Suprapubic skin (tissue), 4 donors: ENCODE measurements around the gene BARX1. TPM values are rescaled to one million over a fixed set of nuclear protein-coding genes. Genes with fewer than 3 reads are reported as not detected.

Source experiments
- DNase-seq, 2 donors: peaks; one replicate each; pipeline ENCODE4 v3.0.0-alpha.2; 2019; ENCODE audit warnings: low spot score in 2 of 2
- H3K27ac ChIP-seq: fragments of 200-600 bp; sonication (generic); one replicate; pipeline ENCODE4 v1.5.1; 2019
- H3K27me3 ChIP-seq: fragments of 200-600 bp; sonication (generic); one replicate; pipeline ENCODE4 v1.5.1; 2019
- H3K36me3 ChIP-seq: fragments of 200-600 bp; sonication (generic); one replicate; pipeline ENCODE4 v1.5.1; 2019
- H3K4me1 ChIP-seq: fragments of 200-600 bp; sonication (generic); one replicate; pipeline ENCODE4 v1.5.1; 2019
- H3K4me3 ChIP-seq: fragments of 200-600 bp; sonication (generic); one replicate; pipeline ENCODE4 v1.5.1; 2019; ENCODE audit warnings: mild to moderate bottlenecking
- H3K9me3 ChIP-seq: fragments of 200-600 bp; sonication (generic); one replicate; pipeline ENCODE4 v1.5.1; 2019
- EP300 ChIP-seq: sonication (generic); formaldehyde crosslinking; IDR thresholded peaks from one replicate; pipeline ENCODE4 v1.6.1; 2017; ENCODE audit warnings: antibody characterized with exemption
- POLR2A ChIP-seq, 2 donors: fragments of 450-650 bp; IDR thresholded peaks; one replicate each; pipeline ENCODE4 v1.6.1; 2017; ENCODE audit warnings: antibody characterized with exemption in 2 of 2, mild to moderate bottlenecking in 2 of 2, moderate library complexity in 2 of 2
- POLR2AphosphoS5 ChIP-seq, 3 donors: sonication (generic); formaldehyde crosslinking; IDR thresholded peaks; one replicate each; pipeline ENCODE4 v1.6.1; 2017; ENCODE audit warnings: antibody characterized with exemption in 3 of 3
- WGBS: methylation state at CpG from one replicate; pipeline ENCODE4 v1.1.5; 2018; 5-methylcytosine and 5-hydroxymethylcytosine counted together
- total RNA-seq, 4 donors: library from RNA; depleted of rRNA; stranded (reverse); fragments of >200 nt; gene quantifications; one replicate each; pipeline ENCODE4 v1.1.0, GENCODE V29; 2016
- TF ChIP-seq, protein P1 (sequence below), 2 donors: fragments of 200-600 bp in 1 of 2; fragments of 450-650 bp in 1 of 2; sonication (generic) in 1 of 2; IDR thresholded peaks; one replicate each; pipeline ENCODE4 v1.5.1; 2016 to 2019; ENCODE audit warnings: antibody characterized with exemption in 2 of 2, mild to moderate bottlenecking in 1 of 2, moderate library complexity in 1 of 2

The BARX1 gene
- total RNA-seq, 4 donors from 2014 or later: not detected

DNA sequence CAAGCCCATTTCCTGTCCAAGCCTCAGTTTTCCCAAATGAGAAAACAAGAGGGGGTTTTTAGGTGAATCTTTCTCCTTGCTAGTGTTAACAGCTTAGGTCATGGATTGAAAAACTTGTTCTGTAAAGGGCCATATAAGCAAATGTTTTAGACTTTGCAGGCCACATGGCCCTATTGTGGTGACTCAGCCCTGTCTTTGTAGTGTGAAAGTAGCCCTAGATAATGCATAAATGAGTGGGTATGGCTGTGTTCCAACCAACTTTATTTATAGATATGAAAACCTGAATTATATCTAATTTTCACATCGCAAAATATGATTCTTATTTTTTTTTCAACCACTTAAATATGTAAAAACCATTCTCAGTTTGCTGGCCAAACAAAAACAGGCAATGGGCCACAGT, 6.9 kb upstream of the BARX1 start:
- no peak overlapping the region for H3K4me3 ChIP-seq
- H3K36me3 ChIP-seq: no peaks in the 10 kb centered on the region
- H3K4me1 ChIP-seq: peaks cover 35% of the 10 kb centered on the region
- WGBS: 90% methylated on average over 1 of the region's 1 CpG
- no peak overlapping the region for H3K27ac ChIP-seq
- H3K27me3 ChIP-seq: peaks cover 50% of the 10 kb centered on the region
- H3K9me3 ChIP-seq: no peaks in the 10 kb centered on the region
- TF ChIP-seq EP300 (no peak), POLR2A (IDR thresholded peaks at IDR 0.05) (no peak), POLR2AphosphoS5 (IDR thresholded peaks at IDR 0.05) (no peak)
- TF ChIP-seq, protein P1, sequence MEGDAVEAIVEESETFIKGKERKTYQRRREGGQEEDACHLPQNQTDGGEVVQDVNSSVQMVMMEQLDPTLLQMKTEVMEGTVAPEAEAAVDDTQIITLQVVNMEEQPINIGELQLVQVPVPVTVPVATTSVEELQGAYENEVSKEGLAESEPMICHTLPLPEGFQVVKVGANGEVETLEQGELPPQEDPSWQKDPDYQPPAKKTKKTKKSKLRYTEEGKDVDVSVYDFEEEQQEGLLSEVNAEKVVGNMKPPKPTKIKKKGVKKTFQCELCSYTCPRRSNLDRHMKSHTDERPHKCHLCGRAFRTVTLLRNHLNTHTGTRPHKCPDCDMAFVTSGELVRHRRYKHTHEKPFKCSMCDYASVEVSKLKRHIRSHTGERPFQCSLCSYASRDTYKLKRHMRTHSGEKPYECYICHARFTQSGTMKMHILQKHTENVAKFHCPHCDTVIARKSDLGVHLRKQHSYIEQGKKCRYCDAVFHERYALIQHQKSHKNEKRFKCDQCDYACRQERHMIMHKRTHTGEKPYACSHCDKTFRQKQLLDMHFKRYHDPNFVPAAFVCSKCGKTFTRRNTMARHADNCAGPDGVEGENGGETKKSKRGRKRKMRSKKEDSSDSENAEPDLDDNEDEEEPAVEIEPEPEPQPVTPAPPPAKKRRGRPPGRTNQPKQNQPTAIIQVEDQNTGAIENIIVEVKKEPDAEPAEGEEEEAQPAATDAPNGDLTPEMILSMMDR (IDR thresholded peaks at IDR 0.05): no peak
- no peak for DNase-seq

DNA sequence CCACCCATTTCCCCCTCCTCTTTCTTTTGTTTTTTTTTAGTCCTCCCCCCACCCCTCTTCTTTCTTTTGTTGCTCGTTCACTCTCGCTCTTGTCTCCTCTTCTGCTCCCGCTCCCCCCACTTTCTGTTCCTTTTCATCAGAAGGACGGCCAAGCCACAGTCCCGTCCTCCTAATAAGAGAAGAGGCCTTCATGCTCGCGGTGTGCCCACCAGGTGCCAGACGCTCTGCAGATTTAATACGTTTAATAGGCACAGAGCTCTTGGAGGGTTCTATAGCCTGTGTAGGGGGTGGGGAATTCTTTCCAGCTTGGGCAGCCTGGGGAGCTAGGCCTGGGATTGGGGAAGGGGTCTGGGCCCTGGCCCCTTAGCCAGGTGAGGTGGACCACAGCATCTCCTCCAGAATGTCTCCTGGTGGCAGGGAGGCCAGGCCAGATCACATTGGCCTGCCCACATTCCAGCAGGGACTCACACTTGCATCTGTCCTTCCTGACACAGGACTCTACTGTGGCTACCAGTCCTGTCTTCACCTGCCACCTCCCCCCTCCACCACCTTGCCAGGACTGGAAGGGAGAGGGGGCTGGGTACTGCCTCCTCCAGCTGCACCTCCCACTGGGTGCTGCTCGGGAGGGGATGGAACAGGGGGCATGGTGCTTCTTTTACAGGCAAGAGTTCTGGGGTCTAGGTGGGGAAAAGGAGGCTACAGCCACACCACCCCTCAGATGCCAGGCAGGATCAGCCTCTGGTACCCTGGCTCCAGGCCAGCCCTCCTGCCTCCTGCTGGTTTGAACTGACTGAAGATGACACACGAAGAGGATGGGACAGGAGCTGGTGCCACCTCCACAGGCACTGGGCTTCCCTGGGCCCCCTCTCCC, 6.1 kb upstream of the BARX1 start:
- Histone ChIP-seq H3K27me3 (peaks cover 58% of the 10 kb centered on the region), H3K27ac (no peak overlapping the region), H3K4me1 (peaks cover 35% of the 10 kb centered on the region), H3K36me3 (no peaks in the 10 kb centered on the region), H3K4me3 (no peak overlapping the region), H3K9me3 (no peaks in the 10 kb centered on the region)
- DNase-seq: peak in 1 of 2 donors; percentile 67
- TF ChIP-seq, protein P1 (IDR thresholded peaks at IDR 0.05): no peak
- TF ChIP-seq POLR2A (IDR thresholded peaks at IDR 0.05) (no peak), EP300 (no peak), POLR2AphosphoS5 (IDR thresholded peaks at IDR 0.05) (no peak)
- 72% methylated on average over 10 of the region's 11 CpGs for WGBS

DNA sequence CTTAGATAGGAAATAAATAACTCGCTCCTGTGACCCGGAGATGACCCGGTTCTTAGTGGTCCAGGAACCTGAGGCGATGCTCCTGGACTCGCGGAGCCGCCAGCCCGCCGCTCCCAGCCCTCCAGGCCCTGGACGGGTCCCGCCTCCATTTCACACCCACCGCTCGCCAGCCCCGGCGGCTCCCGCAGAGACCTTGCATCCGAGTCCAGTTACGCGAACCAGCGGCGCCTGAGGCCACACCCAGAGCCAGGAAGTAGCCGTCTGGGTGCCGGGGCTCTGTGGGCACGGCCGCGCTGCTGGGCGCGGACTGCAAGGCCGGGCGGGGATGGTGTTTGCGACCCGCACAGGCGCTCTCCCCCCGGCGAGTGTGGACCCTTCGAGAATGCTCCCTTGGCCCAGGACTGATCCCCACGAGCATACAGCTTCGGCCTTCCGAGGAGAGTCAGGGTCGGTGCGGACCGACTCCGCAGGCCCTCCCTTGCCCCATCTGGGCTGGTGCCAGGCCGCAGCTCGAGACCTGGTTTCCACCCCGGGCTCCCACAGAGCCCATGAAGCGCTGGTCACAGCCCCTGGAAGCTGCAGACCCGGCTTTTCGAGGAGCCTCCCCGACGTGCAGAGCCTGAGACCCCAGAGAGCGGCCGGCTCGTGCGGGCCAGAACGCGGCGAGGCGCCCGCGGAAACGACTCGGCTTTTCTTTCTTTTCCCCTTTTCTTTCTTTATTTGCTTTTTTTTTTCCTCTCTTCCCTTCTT, 5.2 kb upstream of the BARX1 start:
- Histone ChIP-seq H3K36me3 (no peaks in the 10 kb centered on the region), H3K4me3 (peak overlapping the region; percentile 20), H3K4me1 (peaks cover 41% of the 10 kb centered on the region), H3K9me3 (no peaks in the 10 kb centered on the region), H3K27me3 (peaks cover 67% of the 10 kb centered on the region), H3K27ac (no peak overlapping the region)
- WGBS: 15% methylated on average over 45 of the region's 63 CpGs
- TF ChIP-seq, protein P1 (IDR thresholded peaks at IDR 0.05): no peak
- TF ChIP-seq EP300 (no peak), POLR2AphosphoS5 (IDR thresholded peaks at IDR 0.05) (no peak), POLR2A (IDR thresholded peaks at IDR 0.05) (no peak)
- DNase-seq: peak in 1 of 2 donors; percentile 65

DNA sequence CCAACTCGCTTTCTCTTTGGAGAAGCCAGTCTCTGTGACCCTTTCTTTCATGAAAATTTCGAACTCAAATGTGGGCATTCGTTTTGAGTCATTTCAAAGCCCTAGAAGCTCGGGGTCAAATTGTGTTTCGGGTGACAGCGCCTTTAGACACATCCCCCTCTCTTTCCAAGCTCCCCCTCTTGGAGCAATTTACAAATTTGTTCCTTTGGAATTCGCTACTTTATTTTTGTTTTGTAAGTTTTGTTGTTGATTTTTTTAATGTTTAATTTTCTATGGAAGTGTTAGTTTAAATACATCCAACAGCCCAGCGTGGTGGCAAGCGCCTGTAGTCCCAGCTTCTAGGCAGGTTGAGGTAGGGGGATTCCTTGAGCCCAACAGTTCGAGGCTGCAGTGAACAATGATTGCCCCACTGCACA, 4.6 kb upstream of the BARX1 start:
- H3K4me3 ChIP-seq: no peak overlapping the region
- TF ChIP-seq POLR2A (IDR thresholded peaks at IDR 0.05): no peak
- TF ChIP-seq, protein P1 (IDR thresholded peaks at IDR 0.05): no peak
- no peak for TF ChIP-seq EP300
- no peak for TF ChIP-seq POLR2AphosphoS5 (IDR thresholded peaks at IDR 0.05)
- no peak for DNase-seq
- no peak overlapping the region for H3K27ac ChIP-seq
- H3K27me3 ChIP-seq: peaks cover 71% of the 10 kb centered on the region
- peaks cover 44% of the 10 kb centered on the region for H3K4me1 ChIP-seq
- no peaks in the 10 kb centered on the region for H3K36me3 ChIP-seq
- WGBS: 23% methylated on average over 10 of the region's 10 CpGs
- no peaks in the 10 kb centered on the region for H3K9me3 ChIP-seq
